Ovary (tissue), 3 donors: ENCODE results near the gene CD300C.

Experiments
- CTCF ChIP-seq, 3 donors: fragments of 450-650 bp in 2 of 3; fragments of 200-600 bp in 1 of 3; IDR thresholded peaks; one replicate each; pipeline versions ENCODE4 v1.5.1 to v1.8.0; 2016 to 2022; ENCODE audit warnings: antibody characterized with exemption in 3 of 3, mild to moderate bottlenecking in 1 of 3
- EP300 ChIP-seq: sonication (generic); formaldehyde crosslinking; IDR thresholded peaks from one replicate; pipeline ENCODE4 v1.6.1; 2017; ENCODE audit warnings: antibody characterized with exemption
- donor health status: DM: no; HTN: no; CAD: no.

- TF ChIP-seq CTCF (IDR thresholded peaks at IDR 0.05) (no peak), EP300 (no peak)
Measured at GRCh38 chr17:74525781-74526288, 20.1 kb downstream of the CD300C start.
